ENCODE results near the gene MPHOSPH10. TPM values are rescaled to one million over a fixed set of nuclear protein-coding genes. Genes with fewer than 3 reads are reported as not detected.

The MPHOSPH10 gene
- total and polyA plus RNA-seq, 8 donors: 11.6 to 22.5 (median 14.5) TPM

DNA sequence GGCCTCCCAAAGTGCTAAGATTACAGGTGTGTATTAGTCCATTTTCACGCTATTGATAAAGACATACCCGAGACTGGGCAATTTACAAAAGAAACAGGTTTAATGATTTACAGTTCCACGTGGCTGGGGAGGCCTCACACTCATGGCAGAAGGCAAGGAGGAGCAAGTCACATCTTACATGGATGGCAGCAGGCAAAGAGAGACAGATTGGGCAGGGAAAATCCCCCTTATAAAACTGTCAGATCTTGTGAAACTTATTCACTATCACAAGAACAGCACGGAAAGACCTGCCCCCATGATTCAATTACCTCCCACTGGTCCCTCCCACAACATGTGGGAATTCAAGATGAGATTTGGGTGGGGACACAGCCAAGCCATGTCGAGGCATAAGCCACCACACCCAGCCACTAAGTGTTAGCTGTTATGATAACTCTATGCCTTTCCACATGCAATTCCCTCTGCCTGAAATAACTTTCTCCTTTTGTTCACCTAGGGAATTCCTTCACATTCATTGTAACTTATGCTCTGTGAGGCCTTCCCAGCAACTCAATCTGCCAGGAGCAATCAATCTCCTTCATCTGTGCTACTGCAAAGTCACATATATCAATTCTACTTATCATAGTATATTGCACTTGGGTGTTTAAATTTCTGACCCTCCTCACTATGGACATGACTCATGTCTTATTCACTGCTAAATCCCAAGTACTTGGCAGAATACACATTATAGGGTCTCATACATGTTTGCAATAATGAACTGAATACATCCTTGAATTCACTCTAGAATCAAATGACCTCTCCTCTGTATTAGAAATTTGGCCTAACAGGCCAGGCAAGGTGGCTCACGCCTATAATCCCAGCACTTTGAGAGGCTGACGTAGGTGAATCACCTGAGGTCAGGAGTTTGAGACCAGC, 7.8 kb upstream of the MPHOSPH10 start:
- H3K4me1 ChIP-seq: peaks cover 0 to 4% (median 2%) of the 10 kb centered on the region in 3 donors
- 76 to 77% methylated on average over 7 of the region's 7 CpGs for WGBS, 2 donors
- H3K9me3 ChIP-seq: no peaks in the 10 kb centered on the region
- H3K27me3 ChIP-seq: no peaks in the 10 kb centered on the region
- no peak overlapping the region for H3K4me3 ChIP-seq
- peaks cover 0 to 13% (median 0%) of the 10 kb centered on the region in 3 donors for H3K36me3 ChIP-seq
- no peak for ATAC-seq
- TF ChIP-seq, protein P1, sequence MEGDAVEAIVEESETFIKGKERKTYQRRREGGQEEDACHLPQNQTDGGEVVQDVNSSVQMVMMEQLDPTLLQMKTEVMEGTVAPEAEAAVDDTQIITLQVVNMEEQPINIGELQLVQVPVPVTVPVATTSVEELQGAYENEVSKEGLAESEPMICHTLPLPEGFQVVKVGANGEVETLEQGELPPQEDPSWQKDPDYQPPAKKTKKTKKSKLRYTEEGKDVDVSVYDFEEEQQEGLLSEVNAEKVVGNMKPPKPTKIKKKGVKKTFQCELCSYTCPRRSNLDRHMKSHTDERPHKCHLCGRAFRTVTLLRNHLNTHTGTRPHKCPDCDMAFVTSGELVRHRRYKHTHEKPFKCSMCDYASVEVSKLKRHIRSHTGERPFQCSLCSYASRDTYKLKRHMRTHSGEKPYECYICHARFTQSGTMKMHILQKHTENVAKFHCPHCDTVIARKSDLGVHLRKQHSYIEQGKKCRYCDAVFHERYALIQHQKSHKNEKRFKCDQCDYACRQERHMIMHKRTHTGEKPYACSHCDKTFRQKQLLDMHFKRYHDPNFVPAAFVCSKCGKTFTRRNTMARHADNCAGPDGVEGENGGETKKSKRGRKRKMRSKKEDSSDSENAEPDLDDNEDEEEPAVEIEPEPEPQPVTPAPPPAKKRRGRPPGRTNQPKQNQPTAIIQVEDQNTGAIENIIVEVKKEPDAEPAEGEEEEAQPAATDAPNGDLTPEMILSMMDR (IDR thresholded peaks at IDR 0.05): no peak
- no peak for FAIRE-seq
- intact Hi-C loops (cut with DNase I): no loop called here
- DNase-seq: no peak
- H3K27ac ChIP-seq: no peak overlapping the region

DNA sequence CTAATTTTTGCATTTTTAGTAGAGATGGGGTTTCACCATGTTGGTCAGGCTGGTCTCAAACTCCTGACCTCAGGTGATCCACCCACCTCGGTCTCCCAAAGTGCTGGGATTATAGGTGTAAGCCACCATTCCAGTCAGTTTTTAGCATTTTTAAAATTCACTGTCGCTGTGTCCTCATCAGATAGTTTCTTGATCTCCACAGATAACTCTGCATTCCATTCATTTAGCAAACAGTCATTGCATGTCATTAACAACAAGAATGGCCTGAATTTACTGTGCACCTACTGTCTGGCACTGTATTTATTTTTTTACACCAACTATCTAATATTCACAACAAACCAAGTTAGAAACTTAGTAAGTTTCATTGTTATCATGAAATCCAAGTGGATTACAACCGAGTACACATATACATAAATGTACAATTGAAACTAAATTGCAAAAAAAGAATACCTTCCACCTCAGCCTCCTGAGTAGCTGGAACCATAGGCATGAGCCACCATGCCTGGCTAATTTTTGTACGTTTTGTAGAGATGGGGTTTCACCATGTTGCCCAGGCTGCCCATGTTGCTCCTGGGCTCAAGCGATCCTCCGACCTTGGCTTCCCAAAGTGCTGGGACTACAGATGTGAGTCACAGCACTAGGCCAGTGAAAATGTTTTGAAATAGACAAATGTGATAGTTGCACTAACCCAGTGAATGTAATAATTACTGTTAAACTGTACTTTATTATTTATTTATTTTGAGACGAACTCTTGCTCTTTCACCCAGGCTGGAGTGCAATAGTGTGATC, 4.7 kb upstream of the MPHOSPH10 start:
- H3K36me3 ChIP-seq: no peaks in the 10 kb centered on the region
- H3K9me3 ChIP-seq: no peaks in the 10 kb centered on the region
- H3K27me3 ChIP-seq: no peaks in the 10 kb centered on the region
- DNase-seq (no peak), FAIRE-seq (no peak), ATAC-seq (no peak)
- H3K4me1 ChIP-seq: peaks cover 0 to 16% (median 10%) of the 10 kb centered on the region in 3 donors
- 85 to 86% methylated on average over 7 of the region's 7 CpGs for WGBS, 2 donors
- H3K27ac ChIP-seq: no peak overlapping the region
- no peak overlapping the region for H3K4me3 ChIP-seq
- TF ChIP-seq, protein P1 (IDR thresholded peaks at IDR 0.05): no peak
- intact Hi-C loops (cut with DNase I): no loop called here

DNA sequence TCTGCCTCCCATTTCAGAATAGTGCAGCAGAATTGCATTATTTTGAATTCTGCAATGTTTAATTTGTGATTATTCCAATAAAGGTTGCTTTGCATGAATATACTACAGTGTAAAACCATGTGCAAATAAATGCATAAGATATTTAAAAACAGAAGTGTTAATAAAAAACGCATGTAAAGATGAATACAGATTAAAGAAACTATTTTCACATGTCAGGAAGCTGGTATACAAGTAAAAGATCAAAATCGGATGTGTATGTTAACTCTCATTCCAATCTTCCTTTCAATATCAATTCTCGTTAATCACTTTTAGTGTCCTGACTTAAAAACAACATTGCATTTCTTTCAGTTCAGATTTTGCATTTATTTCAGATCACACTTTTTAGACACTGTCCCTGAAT, 3.5 kb upstream of the MPHOSPH10 start:
- Histone ChIP-seq H3K9me3 (no peaks in the 10 kb centered on the region), H3K27me3 (no peaks in the 10 kb centered on the region), H3K4me3 (no peak overlapping the region), H3K4me1 (peaks cover 4 to 24% (median 15%) of the 10 kb centered on the region in 3 donors), H3K27ac (no peak overlapping the region), H3K36me3 (no peaks in the 10 kb centered on the region)
- ATAC-seq (no peak), FAIRE-seq (no peak), DNase-seq (no peak)
- 37% methylated on average over 3 of the region's 3 CpGs for WGBS, 2 donors
- TF ChIP-seq, protein P1 (IDR thresholded peaks at IDR 0.05): no peak
- intact Hi-C loops (cut with DNase I): no loop called here

DNA sequence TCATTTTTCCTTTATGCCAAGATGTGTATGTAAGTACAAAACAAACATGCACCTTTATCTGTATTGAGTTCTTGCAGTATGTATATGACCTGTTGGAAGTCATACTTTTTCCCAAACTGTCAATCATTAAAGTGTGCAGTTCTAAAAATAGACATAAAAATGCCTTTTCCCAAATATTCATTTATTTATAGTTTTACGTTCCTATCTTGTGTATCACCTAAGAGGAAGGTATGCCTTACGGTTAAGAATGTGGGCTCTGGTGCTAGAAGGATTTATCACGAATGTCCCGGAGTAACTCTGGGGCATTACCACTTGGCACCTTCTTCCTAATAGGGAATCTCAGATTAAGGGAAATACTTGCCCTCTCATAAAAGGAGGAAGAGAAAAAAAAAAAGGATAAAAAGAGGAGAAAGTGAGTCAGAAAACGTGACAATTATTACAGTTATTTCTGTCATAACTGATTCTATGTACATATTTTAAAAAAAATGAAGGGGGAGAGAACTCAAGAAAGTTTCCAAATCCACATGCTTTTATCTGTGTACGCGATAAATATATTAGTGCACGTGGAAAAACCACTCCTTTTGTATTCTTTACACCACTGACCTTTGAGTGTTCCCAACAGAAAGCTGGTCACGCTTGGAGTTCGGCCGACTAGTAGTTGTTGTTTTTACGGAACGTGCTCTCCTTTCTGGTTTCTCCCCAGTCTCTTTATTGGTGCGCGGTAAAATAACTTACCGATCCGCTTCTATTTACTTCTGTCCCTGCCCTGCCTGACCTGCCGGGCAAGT, 1.1 kb upstream of the MPHOSPH10 start:
- Histone ChIP-seq H3K4me1 (peaks cover 8 to 32% (median 15%) of the 10 kb centered on the region in 3 donors), H3K4me3 (peak overlapping the region; percentile 58 to 92 (median 82)), H3K9me3 (no peaks in the 10 kb centered on the region), H3K27me3 (no peaks in the 10 kb centered on the region), H3K27ac (peak overlapping the region; percentile 97 to 98 (median 98)), H3K36me3 (peaks cover 0 to under 1% (median 0%) of the 10 kb centered on the region in 3 donors)
- DNase-seq (no peak), ATAC-seq (peak in 3 of 4 donors; percentile 4 to 15 (median 8)), FAIRE-seq (no peak)
- intact Hi-C loops (cut with DNase I): no loop called here
- WGBS, 2 donors: 1% methylated on average over 18 of the region's 18 CpGs
- TF ChIP-seq, protein P1 (IDR thresholded peaks at IDR 0.05): no peak
